Stimulated activated CD4-positive, alpha-beta T cell treated with anti-CD3 and anti-CD28 coated beads, Interleukin-4, amount 100 ng/mL, for 24 hours (primary cell): ENCODE data around the gene PRODH2.

Experiments used
- DNase-seq: peaks from one replicate; pipeline ENCODE4 v3.0.0-alpha.2; 2020

The PRODH2 gene

DNA sequence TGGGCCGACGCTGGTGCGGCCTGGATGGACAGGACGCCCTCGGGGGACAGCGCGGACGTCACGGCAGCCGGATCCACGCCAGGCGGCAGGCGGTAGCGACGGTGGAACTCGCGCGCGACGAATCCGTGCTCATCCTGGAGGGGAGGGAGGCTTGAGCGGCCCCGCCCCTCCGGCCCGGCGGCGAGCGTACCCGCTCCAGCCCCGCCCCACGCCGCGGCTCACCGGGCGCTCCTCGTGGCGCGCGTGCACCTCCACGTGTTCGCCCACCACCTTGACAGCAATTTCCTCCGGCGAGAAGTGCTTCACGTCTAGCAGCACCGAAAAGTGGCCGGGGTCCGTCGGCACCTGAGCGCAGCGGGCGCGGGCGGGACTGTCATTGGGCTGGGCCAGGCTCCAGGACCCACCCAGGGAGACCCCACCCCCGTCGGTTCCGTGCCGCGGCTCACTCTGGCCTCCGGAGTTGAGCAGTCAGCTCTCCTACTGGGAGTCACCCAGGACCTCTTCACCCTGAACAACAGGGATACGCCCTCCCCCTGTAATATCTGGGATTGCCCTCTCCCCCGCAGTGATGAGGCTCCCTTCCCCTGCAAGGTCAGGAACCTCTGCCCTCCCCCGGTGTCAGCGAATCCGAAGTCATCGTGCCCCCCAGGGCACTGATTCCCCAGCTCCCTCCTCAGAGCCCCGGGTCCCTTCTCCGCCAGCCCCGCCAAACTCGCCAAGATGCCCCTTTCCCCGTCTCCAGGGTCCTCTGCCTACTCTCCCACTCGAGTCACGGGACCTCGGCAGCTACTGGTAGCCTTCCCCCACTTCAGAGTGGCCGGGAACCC is 56.9 kb downstream of the PRODH2 start:
- peak; percentile 55 for DNase-seq

DNA sequence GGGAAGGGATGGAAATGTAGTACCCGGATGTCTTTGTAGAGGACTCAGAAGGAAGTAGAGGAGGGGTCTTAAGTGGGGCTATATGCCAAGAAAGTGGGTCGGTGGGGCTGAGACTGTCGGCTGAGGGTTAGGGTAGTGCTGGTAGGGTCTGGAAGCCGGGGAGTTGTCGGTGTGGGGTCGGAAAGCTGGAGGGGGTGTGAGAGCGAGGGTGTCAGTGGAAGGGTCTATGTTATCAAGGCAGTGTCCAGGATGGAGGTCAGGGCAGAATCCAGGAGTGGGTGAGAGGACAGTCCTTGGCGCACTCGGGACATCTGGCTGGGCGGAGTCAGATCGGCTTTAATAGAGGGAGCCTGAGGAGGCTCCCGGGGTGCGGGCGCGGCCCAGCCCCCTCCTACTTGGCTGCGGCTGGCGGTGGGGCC is 57.5 kb downstream of the PRODH2 start:
- DNase-seq: no peak

DNA sequence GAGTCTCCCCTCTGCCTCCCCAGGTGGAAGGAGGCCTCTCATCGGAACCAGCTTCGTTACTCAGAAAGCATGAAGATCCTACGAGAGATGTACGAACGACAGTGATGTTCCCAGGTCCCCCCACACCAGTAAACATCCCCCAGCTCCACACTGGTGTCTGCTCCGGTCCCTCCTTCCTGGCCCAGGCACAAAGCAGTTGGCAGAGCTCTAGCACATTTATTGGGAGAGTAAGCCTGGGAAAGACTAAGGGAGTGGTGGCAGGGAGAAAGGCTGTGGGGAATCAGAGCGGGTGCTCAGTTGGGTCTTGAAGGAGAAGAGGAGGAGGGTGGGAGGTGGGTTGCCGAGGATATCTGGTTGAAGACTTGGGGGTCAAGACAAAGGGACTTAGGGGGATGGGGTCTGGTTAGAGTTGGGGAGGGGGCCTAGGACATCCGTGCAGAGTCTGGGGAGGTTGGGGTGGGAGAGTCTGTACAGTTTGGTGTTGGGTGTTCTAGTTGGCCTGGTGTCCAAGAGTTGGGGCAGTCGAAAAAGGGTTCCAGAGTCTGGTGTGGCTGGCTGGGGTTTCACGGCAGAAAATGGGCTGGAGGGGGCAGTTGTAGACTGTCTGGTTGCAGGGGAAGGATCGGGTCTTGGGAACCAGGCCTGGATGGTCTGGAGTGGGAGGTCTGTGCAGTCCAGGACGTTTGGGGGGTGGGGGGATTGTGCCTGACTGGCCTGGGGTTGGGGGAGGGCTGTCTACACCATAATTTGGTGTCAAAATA is 58.1 kb downstream of the PRODH2 start:
- DNase-seq: no peak

DNA sequence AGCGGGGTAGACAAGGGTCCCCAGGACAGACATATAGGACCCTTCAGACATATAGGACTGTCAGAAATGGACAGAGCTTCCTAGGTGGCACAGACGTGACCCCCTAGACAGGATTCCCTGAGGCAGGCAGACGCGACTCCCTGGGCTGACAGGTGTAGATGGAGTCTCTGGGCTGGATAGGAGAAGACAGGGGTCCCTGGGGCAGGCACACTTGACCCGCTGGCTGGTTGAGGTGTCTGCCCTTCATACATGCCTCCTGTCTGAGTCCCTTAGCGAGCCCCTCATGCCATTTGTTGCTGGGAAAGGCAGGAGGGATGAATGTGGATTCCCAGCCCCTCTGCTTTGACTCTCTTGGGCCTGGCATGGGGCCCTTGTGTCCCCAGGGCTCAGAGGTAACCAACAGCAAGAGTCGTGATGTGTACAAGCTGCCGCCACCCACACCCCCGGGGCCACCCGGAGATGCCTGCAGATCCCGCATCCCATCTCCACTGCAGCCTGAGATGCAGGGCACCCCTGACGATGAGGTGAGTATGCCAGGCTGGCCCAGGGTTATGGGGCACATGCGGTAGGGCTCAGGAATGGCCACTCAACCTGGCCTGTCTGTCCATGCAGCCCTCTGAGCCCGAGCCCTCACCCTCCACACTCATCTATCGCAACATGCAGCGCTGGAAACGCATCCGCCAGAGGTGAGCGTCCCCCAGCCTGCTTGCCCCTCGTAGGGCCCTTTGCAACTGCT is 58.8 kb downstream of the PRODH2 start:
- no peak for DNase-seq

DNA sequence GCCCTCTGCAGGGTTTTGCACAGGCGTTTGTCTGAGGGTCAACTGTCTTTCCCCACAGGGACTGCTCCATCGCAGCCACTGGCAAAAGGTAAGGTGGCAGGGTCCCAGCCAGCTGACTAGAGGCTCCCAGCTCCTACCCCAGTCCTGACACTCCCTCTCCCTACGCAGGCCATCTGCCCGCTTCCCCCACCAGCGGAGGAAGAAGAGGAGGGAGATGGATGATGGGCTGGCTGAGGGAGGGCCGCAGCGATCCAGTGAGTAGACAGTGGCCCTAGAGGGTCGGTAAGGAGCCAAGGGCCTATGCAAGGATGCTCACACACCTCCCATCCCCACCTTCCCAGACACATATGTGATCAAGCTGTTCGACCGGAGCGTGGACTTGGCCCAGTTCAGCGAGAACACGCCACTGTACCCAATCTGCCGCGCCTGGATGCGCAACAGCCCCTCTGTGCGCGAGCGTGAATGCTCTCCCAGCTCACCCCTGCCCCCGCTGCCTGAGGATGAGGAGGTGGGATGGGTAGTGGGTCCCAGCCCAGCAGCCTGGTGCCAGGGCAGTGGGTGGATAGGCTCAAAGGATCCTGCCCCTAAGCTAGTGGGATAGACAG is 59.8 kb downstream of the PRODH2 start:
- DNase-seq: no peak

DNA sequence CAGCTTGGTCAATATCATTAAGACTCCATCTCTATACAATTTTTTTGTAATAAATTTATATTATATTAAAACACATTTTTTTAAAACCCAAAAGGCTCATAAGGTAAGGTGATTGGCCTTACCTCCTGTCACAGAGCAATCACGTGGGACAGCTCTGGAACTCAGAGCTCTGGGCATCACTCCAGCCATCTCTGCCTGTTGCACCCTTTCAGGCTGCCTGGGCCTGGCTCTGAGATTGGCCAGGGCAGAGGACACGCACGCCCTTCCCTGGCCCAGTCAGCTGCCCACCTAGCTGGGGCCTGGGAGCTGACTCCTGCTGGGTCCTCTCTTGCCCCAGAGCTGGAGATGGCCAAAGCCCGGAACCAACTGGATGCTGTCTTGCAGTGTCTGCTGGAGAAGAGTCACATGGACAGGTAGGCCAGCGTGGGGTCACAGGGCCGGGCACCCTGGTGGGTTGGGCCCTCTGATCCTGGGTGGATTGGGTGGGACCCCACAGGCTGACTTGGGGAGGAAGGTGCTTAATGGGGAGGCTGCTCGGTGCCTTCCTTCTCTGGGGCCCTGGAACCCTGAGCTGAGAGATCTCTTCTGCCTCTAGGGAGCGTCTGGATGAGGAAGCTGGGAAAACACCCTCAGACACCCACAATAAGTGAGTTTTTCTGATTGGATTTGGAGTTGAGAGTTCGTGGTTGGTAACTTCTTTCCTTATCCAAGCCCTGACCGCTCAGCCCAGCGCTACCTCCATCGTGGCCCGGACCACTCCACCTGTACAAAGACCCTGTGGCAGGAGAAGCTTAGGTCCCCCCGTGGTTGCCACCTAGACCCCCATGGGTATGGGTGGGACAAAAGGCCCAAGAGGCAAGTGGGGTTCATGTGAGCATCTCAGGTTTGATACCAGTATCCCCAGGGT is 60.6 kb downstream of the PRODH2 start:
- DNase-seq: no peak

DNA sequence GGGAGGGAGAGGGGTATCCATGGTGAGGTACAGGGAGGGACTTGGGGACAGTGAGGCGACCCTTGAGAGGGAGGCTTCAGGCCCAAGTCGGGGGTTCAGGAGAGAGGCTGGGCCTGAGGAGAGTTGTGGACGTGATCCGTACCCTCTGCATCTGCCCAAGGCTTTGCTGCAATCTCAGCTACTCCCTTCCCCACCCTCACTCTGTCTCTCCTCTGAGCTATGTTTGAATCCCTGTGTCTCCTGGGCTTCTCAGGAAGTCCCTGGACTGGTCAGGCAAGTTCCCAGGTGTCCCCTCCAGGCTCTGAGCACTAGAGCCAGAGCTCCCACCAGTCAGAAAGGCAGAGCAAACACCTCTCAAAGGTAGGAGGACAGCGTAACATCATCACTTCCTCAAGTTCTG is 62.5 kb downstream of the PRODH2 start:
- DNase-seq: no peak
